ENCODE measurements around the gene NDUFB3. TPM values are rescaled to one million over a fixed set of nuclear protein-coding genes. Genes with fewer than 3 reads are reported as not detected.

Gene NDUFB3
- total RNA-seq, 1 donor from 2014 or later = 68.2 TPM

GRCh38 chr2:201046881-201047280, 24.9 kb upstream of the NDUFB3 start:
- intact Hi-C loops (cut with DNase I) = no loop called here
- Histone ChIP-seq H3K27ac (no peak overlapping the region), H3K27me3 (no peaks in the 10 kb centered on the region), H3K36me3 (peaks cover 6% of the 10 kb centered on the region), H3K4me3 (no peak overlapping the region), H3K4me1 (no peaks in the 10 kb centered on the region), H3K9me3 (no peaks in the 10 kb centered on the region)
- ATAC-seq = no peak
- DNase-seq = no peak
- TF ChIP-seq, protein P1, sequence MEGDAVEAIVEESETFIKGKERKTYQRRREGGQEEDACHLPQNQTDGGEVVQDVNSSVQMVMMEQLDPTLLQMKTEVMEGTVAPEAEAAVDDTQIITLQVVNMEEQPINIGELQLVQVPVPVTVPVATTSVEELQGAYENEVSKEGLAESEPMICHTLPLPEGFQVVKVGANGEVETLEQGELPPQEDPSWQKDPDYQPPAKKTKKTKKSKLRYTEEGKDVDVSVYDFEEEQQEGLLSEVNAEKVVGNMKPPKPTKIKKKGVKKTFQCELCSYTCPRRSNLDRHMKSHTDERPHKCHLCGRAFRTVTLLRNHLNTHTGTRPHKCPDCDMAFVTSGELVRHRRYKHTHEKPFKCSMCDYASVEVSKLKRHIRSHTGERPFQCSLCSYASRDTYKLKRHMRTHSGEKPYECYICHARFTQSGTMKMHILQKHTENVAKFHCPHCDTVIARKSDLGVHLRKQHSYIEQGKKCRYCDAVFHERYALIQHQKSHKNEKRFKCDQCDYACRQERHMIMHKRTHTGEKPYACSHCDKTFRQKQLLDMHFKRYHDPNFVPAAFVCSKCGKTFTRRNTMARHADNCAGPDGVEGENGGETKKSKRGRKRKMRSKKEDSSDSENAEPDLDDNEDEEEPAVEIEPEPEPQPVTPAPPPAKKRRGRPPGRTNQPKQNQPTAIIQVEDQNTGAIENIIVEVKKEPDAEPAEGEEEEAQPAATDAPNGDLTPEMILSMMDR (IDR thresholded peaks at IDR 0.05) = no peak

DNA sequence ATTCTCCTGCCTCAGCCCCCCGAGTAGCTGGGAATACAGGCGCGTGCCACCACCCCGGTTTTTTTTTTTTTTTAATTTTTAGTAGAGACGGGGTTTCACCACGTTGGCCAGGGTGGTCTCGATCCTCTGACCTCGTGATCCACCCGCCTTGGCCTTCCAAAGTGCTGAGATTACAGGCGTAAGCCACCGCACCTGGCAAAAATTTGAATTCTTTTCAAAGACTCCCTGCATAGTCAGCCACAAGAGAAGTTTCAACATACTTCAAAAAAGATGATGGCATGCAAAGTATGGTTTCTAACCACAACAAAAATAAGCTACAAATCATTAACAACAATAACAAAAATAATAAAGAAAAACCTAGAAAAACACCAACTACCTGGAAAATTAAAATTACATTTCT, 22.3 kb upstream of the NDUFB3 start:
- Histone ChIP-seq H3K36me3 (peaks cover under 1% of the 10 kb centered on the region), H3K4me3 (no peak overlapping the region), H3K4me1 (no peaks in the 10 kb centered on the region), H3K9me3 (no peaks in the 10 kb centered on the region), H3K27ac (no peak overlapping the region), H3K27me3 (no peaks in the 10 kb centered on the region)
- ATAC-seq (no peak), DNase-seq (no peak)
- TF ChIP-seq, protein P1 (IDR thresholded peaks at IDR 0.05) = no peak
- intact Hi-C loops (cut with DNase I) = no loop called here

- no peak overlapping the region for H3K27ac ChIP-seq
- intact Hi-C loops (cut with DNase I) = no loop called here
- TF ChIP-seq, protein P1 (IDR thresholded peaks at IDR 0.05) = no peak
- H3K9me3 ChIP-seq = no peaks in the 10 kb centered on the region
- no peak overlapping the region for H3K4me3 ChIP-seq
- no peaks in the 10 kb centered on the region for H3K27me3 ChIP-seq
- peaks cover 14% of the 10 kb centered on the region for H3K4me1 ChIP-seq
- DNase-seq (no peak), ATAC-seq (no peak)
- H3K36me3 ChIP-seq = no peaks in the 10 kb centered on the region
These were observed 14.7 kb upstream of the NDUFB3 start for GRCh38 chr2:201057087-201057521.

DNA sequence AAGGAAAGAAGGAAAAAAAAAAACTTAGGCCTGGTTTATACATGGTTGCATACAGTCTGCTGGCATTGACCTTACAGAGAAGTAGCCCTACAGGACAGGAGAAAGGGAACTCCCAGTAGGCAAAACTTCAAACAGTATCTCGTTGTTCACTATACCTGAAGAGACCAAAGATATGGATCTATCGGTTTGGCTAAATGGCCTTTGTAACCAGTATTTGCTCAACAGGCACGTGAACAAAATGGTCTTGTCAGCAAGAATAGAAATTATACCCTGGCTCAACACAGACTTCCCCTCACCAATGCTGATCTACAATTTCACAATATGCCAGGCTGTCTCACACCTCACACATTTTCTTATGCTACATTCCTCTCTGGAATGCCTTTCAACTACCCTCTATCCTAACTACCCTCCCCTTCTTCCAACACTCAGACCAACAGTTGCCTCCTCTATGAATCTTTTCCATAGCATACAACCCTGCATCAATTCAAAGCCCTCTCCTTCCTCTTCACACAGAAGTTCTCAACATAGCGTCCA, 14.0 kb upstream of the NDUFB3 start:
- peaks cover 14% of the 10 kb centered on the region for H3K4me1 ChIP-seq
- no peak overlapping the region for H3K27ac ChIP-seq
- DNase-seq (no peak), ATAC-seq (no peak)
- H3K9me3 ChIP-seq = no peaks in the 10 kb centered on the region
- H3K27me3 ChIP-seq = no peaks in the 10 kb centered on the region
- no peaks in the 10 kb centered on the region for H3K36me3 ChIP-seq
- intact Hi-C loops (cut with DNase I) = no loop called here
- TF ChIP-seq, protein P1 (IDR thresholded peaks at IDR 0.05) = no peak
- no peak overlapping the region for H3K4me3 ChIP-seq

DNA sequence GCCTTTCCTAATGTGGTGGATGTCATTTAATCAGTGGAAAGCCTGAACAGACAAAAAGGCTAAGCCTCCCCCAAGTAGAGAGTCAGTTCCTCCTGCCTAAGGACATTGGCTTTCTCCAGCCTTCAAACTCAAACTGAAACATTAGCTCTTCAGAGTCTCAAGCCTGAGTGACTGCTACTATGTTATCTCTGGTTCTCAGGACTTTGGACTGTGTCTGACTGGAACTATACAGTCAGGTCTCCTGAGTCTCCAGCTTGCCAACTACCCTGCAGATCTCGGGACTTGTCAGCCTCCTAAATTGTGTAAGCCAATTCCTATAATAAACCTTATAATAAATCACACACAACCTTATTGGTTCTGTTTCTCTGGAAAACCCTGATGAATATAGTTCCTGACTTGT, 12.9 kb upstream of the NDUFB3 start:
- no peak overlapping the region for H3K4me3 ChIP-seq
- H3K9me3 ChIP-seq = no peaks in the 10 kb centered on the region
- peaks cover 14% of the 10 kb centered on the region for H3K4me1 ChIP-seq
- ATAC-seq (no peak), DNase-seq (no peak)
- intact Hi-C loops (cut with DNase I) = no loop called here
- no peaks in the 10 kb centered on the region for H3K36me3 ChIP-seq
- no peak overlapping the region for H3K27ac ChIP-seq
- no peaks in the 10 kb centered on the region for H3K27me3 ChIP-seq
- TF ChIP-seq, protein P1 (IDR thresholded peaks at IDR 0.05) = no peak
